ENCODE results near the gene MLST8.

MLST8 gene

DNA sequence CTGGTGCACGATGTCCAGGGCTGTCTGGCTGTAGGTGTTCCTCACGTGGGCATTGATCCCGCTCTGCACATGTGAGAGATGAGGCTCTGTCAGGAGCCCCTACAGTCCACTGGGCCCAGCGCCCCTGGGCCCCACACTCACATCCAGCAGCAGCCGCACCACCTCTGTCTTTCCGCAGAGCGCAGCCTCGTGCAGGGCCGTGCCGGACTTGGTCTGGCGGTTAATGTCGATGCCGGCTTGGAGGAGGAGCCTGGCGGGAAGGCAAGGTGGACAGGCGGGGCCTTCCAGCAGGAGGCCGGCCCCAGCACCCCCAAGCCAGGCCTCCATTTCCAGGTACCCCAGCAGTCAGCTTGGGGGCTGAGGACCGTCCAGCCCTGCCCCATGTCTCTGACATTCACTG lies 18.0 kb upstream of the MLST8 start:
- Histone ChIP-seq H3K27me3 (no peaks in the 10 kb centered on the region), H3K4me1 (ENCODE audit: control insufficient read depth in 1 of 2, insufficient read depth in 1 of 2, low read depth in 1 of 2, low read length in 1 of 2) (no peaks in the 10 kb centered on the region), H3K36me3 (no peaks in the 10 kb centered on the region), H3K4me3 (ENCODE audit: low read depth in 1 of 2, low read length in 1 of 2) (no peak overlapping the region), H3K27ac (no peak overlapping the region), H3K9me3 (no peaks in the 10 kb centered on the region)
- TF ChIP-seq, protein P1, sequence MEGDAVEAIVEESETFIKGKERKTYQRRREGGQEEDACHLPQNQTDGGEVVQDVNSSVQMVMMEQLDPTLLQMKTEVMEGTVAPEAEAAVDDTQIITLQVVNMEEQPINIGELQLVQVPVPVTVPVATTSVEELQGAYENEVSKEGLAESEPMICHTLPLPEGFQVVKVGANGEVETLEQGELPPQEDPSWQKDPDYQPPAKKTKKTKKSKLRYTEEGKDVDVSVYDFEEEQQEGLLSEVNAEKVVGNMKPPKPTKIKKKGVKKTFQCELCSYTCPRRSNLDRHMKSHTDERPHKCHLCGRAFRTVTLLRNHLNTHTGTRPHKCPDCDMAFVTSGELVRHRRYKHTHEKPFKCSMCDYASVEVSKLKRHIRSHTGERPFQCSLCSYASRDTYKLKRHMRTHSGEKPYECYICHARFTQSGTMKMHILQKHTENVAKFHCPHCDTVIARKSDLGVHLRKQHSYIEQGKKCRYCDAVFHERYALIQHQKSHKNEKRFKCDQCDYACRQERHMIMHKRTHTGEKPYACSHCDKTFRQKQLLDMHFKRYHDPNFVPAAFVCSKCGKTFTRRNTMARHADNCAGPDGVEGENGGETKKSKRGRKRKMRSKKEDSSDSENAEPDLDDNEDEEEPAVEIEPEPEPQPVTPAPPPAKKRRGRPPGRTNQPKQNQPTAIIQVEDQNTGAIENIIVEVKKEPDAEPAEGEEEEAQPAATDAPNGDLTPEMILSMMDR (IDR thresholded peaks at IDR 0.05): no peak

DNA sequence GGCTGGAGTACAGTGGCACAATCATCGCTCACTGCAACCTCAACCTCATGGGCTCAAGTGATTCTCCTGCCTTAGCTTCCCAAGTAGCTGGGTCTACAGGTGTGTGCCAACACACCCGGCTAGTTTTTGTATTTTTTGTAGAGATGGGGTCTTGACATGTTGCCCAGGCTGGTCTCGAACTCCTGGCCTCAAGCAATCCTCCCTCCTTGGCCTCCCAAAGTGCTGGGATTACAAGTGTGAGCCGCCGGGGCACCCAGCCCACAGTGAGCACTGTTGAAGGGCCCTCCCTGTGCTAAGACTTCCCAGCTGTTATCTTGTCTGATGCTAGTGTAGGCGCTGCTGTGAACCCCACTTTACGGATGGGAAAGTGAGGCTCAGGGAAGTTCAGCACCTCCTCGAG lies 16.9 kb upstream of the MLST8 start:
- no peak overlapping the region for H3K4me3 ChIP-seq (ENCODE audit: low read depth in 1 of 2, low read length in 1 of 2)
- no peaks in the 10 kb centered on the region for H3K36me3 ChIP-seq
- no peak overlapping the region for H3K27ac ChIP-seq
- no peaks in the 10 kb centered on the region for H3K4me1 ChIP-seq (ENCODE audit: control insufficient read depth in 1 of 2, insufficient read depth in 1 of 2, low read depth in 1 of 2, low read length in 1 of 2)
- TF ChIP-seq, protein P1 (IDR thresholded peaks at IDR 0.05): no peak
- H3K9me3 ChIP-seq: no peaks in the 10 kb centered on the region
- H3K27me3 ChIP-seq: peaks cover 7% of the 10 kb centered on the region

DNA sequence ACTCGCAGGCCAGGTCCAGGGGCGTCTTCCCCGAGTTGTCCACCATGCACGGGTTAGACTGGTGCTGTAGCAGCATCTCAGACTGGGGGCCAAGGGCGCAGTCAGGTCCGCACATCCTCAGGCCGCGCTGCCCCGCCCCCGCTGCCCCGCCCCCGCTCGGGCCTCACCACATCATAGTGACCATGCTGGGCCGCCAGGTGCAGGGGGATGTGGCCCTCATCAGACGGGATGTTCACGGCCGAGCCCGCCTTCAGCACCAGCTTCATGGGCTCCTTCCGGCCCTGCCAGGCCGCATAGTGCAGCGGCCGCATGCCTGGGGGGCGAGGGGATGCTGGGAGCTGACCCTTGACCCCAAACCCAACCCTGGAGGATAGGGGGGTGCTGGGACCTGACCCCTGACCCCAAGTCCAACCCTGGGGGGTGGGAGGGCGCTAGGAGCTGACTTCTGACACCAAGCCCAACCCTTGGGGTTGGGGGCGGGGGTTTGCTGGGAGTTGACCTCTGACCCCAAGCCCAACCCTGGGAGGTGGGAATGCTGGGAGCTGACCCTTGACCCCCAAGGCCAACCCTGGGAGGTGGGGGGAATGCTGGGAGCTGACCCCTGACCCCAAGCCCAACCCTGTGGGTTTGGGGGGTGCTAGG lies 15.9 kb upstream of the MLST8 start:
- Histone ChIP-seq H3K27me3 (peaks cover 17% of the 10 kb centered on the region), H3K4me3 (ENCODE audit: low read depth in 1 of 2, low read length in 1 of 2) (no peak overlapping the region), H3K4me1 (ENCODE audit: control insufficient read depth in 1 of 2, insufficient read depth in 1 of 2, low read depth in 1 of 2, low read length in 1 of 2) (no peaks in the 10 kb centered on the region), H3K36me3 (no peaks in the 10 kb centered on the region), H3K9me3 (no peaks in the 10 kb centered on the region), H3K27ac (no peak overlapping the region)
- TF ChIP-seq, protein P1 (IDR thresholded peaks at IDR 0.05): no peak

DNA sequence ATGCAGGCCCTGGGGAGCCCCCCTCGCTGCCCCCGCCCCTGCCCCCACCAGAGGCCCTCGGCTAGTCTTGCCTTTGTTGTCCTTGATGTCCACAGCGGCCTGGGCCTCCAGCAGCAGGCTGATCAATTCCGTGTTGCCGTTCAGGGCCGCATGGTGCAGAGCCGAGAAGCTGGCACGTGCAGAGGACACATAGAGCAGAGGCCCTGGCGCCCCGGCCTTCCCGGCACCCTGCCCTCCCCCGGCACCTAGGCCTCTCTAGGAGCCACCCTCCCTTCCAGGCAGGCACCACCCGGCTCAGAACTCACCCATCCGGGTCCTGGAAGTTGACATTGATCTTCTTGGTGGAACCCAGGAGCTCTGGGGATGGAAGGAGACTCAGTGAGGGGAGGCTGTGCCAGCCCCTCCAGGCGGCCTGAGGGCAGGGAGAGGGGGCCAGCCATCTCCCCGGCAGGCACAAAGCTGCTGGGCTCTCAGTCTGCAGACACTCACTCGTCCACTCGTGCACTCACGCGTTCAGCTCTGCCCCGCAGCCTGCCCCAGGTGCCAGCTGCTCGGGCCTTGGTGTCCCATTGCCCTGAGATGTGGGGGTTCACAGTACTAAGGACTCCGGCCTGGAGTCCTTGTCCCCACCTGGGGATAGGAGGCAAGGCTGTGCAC lies 15.1 kb upstream of the MLST8 start:
- H3K27ac ChIP-seq: no peak overlapping the region
- no peaks in the 10 kb centered on the region for H3K9me3 ChIP-seq
- H3K36me3 ChIP-seq: no peaks in the 10 kb centered on the region
- H3K27me3 ChIP-seq: peaks cover 25% of the 10 kb centered on the region
- TF ChIP-seq, protein P1 (IDR thresholded peaks at IDR 0.05): no peak
- peaks cover 0 to 3% of the 10 kb centered on the region in 2 experiments for H3K4me1 ChIP-seq (ENCODE audit: control insufficient read depth in 1 of 2, insufficient read depth in 1 of 2, low read depth in 1 of 2, low read length in 1 of 2)
- H3K4me3 ChIP-seq (ENCODE audit: low read depth in 1 of 2, low read length in 1 of 2): no peak overlapping the region

GRCh38 chr16:2190659-2191445 lies 14.4 kb upstream of the MLST8 start:
- Histone ChIP-seq H3K36me3 (no peaks in the 10 kb centered on the region), H3K27me3 (peaks cover 32% of the 10 kb centered on the region), H3K9me3 (no peaks in the 10 kb centered on the region), H3K27ac (no peak overlapping the region), H3K4me3 (ENCODE audit: low read depth in 1 of 2, low read length in 1 of 2) (no peak overlapping the region), H3K4me1 (ENCODE audit: control insufficient read depth in 1 of 2, insufficient read depth in 1 of 2, low read depth in 1 of 2, low read length in 1 of 2) (peaks cover 0 to 8% of the 10 kb centered on the region in 2 experiments)
- TF ChIP-seq, protein P1 (IDR thresholded peaks at IDR 0.05): no peak
